Activated CD4-positive, CD25-positive, alpha-beta regulatory T cell (primary cell): ENCODE measurements around the gene TMUB2.
"Not testable (repeated sequence)": the region's sequence is repeated elsewhere in the genome, so short reads cannot be mapped to it uniquely, and the experiment has no call there.

Source experiments
- DNase-seq, 4 experiments: peaks; one replicate each; lab custom pipeline; 2025; lab: John Stamatoyannopoulos, UW

The TMUB2 gene

GRCh38 chr17:44186307-44187130, at the start of gene TMUB2:
TSS of gene TMUB2 (plus strand) at chr17:44186972. CDS start at chr17:44187709, 737 bp downstream.
- peak; percentile 96 to 99 (median 98) for DNase-seq

- peak; percentile 9 to 47 (median 27) for DNase-seq
These were observed 48.7 kb upstream of the TMUB2 start for GRCh38 chr17:44137891-44138709.

DNA sequence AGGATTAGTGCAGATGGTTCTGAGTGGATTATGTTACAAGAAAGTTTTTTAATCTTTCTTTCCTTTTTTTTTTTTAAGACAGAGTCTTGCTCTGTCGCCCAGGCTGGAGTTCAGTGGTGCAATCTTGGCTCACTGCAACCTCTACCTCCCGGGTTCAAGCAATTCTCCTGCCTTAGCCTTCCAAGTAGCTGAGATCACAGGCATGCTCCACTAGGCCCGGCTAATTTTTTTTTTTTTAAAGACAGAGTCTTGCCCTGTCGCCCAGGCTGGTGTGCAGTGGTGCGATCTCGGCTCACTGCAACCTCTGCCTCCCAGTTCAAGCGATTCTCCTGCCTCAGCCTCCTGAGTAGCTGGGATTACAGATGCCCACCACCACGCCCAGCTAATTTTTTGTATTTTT, 42.9 kb upstream of the TMUB2 start:
- not testable (repeated sequence) for DNase-seq

DNA sequence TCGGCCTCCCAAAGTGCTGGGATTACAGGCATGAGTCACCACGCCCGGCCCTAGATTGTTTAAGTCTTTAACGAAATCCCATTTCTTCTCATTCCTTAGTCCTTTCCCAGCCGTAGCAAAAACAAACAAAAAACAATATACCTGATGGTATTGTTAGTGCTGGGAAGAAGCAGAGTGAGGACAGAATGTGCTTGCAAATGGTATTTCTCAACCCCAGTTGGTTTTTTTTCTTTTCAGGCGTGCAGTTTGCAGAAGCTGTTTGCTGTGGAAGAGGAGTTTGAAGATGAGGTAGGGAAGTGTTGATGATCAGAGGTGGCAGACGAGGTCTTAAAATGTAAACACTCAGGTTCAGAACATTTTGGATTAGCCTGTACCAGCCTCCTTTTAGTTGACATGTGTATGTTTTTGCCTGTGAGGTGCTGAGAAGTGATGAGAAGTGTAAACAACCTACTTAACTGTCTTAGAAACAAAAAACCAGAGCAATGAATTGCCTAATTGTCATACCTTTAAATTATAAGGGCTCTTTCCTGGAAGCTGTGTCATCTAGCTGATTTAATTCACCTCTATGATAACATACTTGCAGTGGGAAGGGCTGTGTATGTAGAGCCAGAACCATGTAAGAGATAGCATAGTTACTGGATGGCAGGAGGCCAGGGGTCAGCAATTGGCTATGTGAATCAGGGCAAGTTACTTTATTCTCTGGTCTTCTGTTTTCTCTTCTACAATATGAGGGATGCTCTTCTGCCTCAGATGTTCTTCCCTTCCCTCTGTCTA, 41.6 kb upstream of the TMUB2 start:
- DNase-seq = no peak

- no peak for DNase-seq
These were observed 40.1 kb upstream of the TMUB2 start for GRCh38 chr17:44146375-44147346.

- no peak for DNase-seq
These were observed 39.0 kb upstream of the TMUB2 start for GRCh38 chr17:44147812-44148211.

DNA sequence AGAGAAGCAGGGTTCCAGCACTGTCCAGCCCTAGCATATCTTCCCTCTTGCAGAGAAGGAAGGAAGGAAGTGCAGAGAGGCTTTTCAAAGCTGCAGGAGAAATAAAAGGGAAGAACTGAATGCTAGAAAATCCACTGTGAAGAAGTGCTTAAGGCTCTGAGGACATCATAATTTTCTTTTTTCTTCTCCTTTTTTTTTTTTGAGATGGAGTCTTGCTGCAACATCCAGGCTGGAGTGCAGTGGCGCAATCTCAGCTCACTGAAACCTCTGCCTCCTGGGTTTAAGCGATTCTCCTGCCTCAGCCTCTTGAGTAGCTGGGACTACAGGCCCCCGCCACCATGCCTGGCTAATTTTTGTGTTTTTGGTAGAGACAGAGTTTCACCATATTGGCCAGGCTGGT, 37.7 kb upstream of the TMUB2 start:
- not testable (repeated sequence) for DNase-seq

DNA sequence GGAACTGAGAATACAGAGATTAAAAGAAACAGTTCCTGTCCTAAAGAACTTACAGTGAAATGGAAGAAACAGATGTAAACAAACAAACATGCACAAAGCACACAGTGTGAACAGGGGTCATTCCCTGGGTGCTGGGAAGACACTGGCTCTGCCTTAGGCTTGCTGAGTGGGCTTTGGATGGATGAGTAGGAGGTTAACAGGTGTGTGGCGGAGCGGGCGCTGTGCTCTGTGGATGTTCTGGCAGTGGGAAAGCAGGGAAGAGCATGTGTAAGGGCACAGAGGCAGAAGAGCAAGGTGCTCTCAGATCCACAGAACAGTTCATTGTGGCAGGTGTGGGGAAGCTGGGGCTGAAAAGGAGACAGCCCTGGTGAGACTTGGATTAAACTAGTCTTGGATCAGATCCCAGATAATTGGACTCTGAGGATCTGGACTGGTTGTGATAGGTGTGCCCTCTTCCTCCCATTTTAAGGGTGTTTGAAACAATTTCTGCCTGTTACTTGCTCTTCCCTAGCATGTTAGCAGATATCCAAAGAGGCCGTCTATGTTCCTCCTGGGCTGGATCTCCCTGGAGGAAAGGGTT, 36.9 kb upstream of the TMUB2 start:
- DNase-seq = no peak

GRCh38 chr17:44152875-44153274, 33.9 kb upstream of the TMUB2 start:
- no peak for DNase-seq

DNA sequence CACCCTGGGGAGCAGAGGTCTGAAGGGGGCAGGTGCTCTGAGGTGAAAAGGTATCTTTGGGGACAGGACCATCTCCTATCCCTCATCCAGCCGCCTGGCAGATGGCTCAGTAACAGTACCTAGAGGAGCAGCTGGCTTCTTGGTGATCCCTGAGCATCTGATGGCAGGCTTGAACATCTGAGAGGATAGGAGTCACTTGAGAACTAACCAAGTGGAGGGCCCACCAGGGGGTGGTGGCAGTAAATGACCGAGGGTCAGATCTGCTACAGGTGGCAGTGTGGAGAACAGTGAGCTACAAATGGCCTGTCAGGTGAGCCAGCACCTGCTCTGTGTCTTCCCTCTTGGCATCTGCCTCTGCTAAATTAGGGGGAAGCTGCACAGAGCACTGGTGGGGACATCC, 31.3 kb upstream of the TMUB2 start:
- no peak for DNase-seq

DNA sequence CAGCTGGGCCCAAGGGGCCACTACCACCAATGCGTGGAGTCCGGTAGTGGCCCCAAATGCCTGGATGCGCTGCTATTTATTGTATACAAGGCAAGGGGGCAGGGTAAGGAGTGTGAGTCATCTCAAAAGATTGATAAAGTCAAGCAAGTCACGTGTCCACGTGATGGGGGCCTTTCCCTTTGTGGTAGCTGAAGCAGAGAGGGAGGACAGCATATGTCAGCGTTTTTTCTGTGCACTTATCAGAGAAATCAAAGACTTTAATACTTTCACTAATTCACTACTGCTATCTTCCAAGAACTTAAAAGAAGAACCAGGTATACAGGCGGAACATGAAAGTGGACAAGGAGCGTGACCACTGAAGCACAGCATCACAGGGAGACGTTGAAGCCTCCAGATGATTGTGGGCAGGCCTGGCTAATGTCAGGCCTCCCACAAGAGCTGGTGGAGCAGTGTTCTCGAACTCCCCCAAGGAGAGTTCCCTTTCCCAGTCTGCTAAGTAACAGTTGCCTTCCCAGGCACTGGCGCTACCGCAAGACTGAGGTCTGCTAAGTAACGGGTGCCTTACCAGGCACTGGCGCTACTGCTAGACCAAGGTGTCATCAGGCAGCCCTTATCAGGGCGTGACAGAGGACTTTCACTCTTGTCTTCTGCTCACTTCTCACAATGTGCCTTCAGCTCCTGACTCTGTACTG, 27.1 kb upstream of the TMUB2 start:
- peak in 1 of 4 experiments; percentile 3 for DNase-seq

DNA sequence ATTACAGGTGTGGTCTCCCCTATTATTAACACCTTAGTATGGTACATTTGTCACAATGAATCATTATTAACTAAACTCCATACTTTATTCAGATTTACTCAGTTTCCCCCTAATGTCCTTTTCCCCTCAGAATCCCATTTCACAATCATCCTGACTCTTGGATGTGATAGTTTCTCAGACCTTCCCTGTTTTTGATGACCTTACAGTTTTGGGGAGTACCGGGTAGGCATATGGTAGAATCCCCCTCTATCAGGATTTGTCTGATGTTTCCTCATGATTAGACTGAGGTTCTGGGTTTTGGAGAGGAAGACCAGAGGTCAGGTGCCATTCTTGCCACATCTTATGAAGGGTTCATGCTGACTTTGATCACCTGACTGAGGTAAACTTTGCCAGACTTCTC, 22.3 kb upstream of the TMUB2 start:
- DNase-seq = no peak

- DNase-seq = no peak
These were observed 19.5 kb upstream of the TMUB2 start for GRCh38 chr17:44167181-44167861.

DNA sequence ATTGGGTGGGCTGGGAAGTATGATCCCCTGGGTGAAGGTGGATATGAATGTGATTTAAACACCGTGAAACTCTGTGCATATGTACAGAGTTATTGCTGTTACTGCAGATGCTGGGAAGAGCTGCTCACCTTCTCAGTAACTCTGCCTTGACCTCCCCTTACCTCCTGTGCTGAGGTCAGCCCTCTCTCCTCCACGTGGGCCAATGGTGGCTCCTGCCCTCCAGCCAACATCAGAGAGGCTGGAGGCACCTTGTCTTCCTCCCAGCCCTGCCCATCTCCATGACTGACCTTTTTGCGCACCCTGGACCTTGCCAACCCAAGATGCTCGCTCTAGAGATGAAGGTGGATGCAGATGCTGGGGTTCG, 16.7 kb upstream of the TMUB2 start:
- no peak for DNase-seq

- DNase-seq = no peak
These were observed 16.1 kb upstream of the TMUB2 start, which contains the start of gene ASB16 for GRCh38 chr17:44170499-44171201. TSS of gene ASB16 (plus strand) at chr17:44170704. CDS start at chr17:44170790, 86 bp downstream.

- no peak for DNase-seq
These were observed 14.8 kb upstream of the TMUB2 start for GRCh38 chr17:44171931-44172455.

DNA sequence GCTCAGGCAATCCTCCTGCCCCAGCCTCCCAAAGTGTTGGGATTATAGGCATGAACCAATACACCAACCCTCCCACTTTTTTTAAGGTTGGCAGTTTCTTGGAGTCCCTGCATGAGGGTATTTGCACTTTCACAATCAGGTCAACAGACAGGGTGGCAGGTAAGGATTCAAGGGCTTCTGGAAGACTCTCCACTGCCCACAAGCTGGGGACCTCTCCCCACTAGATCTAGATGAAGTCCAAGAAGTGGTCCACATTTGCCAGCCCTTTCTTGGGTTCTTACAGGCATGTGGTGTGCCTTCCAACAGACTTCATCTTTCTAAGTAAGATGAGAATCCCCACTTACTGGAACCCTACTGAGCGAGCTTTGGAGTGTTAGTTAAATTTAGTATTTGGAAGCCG, 12.3 kb upstream of the TMUB2 start:
- no peak for DNase-seq

DNA sequence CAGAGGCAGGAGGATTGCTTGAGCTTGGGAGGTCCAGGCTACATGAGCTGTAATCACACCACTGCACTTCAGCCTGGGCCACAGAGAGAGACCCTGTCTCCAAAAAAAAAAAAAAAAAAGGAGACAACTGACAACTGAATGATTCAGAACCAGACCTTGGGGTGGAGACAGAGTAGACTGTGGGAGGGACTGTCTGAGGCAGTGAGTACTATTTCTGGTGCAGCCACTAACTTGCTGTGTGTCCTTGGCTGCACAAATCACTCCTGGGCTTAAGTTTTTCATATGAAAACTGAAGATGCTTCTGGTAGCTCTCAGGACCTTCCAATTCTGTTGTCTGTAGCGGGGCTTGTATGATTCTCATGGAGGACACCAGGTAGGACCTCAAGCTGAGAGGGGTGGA, 10.5 kb upstream of the TMUB2 start:
- no peak for DNase-seq
